ENCODE results near the gene NR4A1.

GRCh38 chr12:52041695-52042123 is 9.5 kb upstream of the NR4A1 start:
- TF ChIP-seq CTCF (IDR thresholded peaks at IDR 0.05; ENCODE audit: poor library complexity, severe bottlenecking) (no peak), POLR2AphosphoS5 (IDR thresholded peaks at IDR 0.05) (no peak), EZH2 (IDR thresholded peaks at IDR 0.05; ENCODE audit: borderline replicate concordance, insufficient read depth, low read length, poor library complexity, severe bottlenecking) (no peak), EP300 (conservative IDR thresholded peaks at IDR 0.05; ENCODE audit: poor library complexity, severe bottlenecking) (no peak), TAF1 (IDR thresholded peaks at IDR 0.05; ENCODE audit: low read depth) (no peak), RAD21 (conservative IDR thresholded peaks at IDR 0.05) (no peak), MXI1 (conservative IDR thresholded peaks at IDR 0.05; ENCODE audit: poor library complexity, severe bottlenecking) (no peak), SMC3 (conservative IDR thresholded peaks at IDR 0.05; ENCODE audit: poor library complexity) (no peak)
- TF ChIP-seq, protein P1, sequence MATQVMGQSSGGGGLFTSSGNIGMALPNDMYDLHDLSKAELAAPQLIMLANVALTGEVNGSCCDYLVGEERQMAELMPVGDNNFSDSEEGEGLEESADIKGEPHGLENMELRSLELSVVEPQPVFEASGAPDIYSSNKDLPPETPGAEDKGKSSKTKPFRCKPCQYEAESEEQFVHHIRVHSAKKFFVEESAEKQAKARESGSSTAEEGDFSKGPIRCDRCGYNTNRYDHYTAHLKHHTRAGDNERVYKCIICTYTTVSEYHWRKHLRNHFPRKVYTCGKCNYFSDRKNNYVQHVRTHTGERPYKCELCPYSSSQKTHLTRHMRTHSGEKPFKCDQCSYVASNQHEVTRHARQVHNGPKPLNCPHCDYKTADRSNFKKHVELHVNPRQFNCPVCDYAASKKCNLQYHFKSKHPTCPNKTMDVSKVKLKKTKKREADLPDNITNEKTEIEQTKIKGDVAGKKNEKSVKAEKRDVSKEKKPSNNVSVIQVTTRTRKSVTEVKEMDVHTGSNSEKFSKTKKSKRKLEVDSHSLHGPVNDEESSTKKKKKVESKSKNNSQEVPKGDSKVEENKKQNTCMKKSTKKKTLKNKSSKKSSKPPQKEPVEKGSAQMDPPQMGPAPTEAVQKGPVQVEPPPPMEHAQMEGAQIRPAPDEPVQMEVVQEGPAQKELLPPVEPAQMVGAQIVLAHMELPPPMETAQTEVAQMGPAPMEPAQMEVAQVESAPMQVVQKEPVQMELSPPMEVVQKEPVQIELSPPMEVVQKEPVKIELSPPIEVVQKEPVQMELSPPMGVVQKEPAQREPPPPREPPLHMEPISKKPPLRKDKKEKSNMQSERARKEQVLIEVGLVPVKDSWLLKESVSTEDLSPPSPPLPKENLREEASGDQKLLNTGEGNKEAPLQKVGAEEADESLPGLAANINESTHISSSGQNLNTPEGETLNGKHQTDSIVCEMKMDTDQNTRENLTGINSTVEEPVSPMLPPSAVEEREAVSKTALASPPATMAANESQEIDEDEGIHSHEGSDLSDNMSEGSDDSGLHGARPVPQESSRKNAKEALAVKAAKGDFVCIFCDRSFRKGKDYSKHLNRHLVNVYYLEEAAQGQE (IDR thresholded peaks at IDR 0.05; ENCODE audit: borderline replicate concordance), result no peak

Measured in neural cell (in vitro differentiated cells).